Measurements from ENCODE around the gene TSPO. TPM values are rescaled to one million over a fixed set of nuclear protein-coding genes. Genes with fewer than 3 reads are reported as not detected.

Gene TSPO
- total and polyA plus RNA-seq, 8 donors, result 24.2 to 79.6 (median 42.5) TPM

DNA sequence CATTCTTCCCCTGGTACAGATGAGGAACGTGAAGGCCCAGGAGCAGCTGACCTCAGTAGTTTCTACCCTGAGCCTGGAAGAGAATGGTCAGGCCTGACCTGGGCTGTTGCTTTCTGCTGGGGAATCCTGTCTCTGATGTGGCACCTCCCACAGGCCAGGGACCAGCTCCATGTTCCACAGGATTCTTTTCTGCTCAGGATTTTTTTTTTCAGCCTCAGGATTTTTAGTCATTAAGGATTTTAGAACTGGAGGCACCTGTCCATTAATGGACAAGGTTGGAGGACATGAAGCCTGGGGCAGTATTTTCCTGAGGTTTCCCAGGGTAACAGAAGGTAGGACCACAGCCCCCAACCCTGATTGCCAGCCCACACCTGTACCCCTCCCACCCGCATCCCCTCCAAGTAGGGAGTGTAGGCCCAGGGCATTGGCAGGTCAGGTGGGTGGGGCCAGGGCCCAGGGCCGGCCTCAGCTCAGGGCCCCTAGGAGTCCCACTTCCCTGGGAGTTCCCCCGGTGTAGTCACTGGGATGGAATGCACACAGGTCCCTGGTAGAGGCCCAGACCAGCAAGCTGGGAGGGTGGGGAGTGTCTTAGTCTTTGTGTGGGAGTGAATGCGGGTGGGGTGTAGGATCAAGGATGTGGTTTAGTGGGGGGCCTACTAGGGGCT, 24.7 kb upstream of the TSPO start:
- DNase-seq (peak in 2 of 6 donors; percentile 59 to 60), FAIRE-seq (no peak), ATAC-seq (peak in 3 of 4 donors; percentile 53 to 78 (median 72))
- TF ChIP-seq, protein P1, sequence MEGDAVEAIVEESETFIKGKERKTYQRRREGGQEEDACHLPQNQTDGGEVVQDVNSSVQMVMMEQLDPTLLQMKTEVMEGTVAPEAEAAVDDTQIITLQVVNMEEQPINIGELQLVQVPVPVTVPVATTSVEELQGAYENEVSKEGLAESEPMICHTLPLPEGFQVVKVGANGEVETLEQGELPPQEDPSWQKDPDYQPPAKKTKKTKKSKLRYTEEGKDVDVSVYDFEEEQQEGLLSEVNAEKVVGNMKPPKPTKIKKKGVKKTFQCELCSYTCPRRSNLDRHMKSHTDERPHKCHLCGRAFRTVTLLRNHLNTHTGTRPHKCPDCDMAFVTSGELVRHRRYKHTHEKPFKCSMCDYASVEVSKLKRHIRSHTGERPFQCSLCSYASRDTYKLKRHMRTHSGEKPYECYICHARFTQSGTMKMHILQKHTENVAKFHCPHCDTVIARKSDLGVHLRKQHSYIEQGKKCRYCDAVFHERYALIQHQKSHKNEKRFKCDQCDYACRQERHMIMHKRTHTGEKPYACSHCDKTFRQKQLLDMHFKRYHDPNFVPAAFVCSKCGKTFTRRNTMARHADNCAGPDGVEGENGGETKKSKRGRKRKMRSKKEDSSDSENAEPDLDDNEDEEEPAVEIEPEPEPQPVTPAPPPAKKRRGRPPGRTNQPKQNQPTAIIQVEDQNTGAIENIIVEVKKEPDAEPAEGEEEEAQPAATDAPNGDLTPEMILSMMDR (IDR thresholded peaks at IDR 0.05), result no peak
- Histone ChIP-seq H3K27me3 (no peaks in the 10 kb centered on the region), H3K36me3 (no peaks in the 10 kb centered on the region), H3K9me3 (no peaks in the 10 kb centered on the region), H3K4me1 (peaks cover 5 to 12% (median 10%) of the 10 kb centered on the region in 3 donors), H3K27ac (peak overlapping the region in 2 of 4 donors; percentile 41 to 52), H3K4me3 (no peak overlapping the region)
- WGBS, 2 donors, result 67 to 80% methylated on average over 5 of the region's 5 CpGs
- intact Hi-C loops (cut with DNase I), result no loop called here

DNA sequence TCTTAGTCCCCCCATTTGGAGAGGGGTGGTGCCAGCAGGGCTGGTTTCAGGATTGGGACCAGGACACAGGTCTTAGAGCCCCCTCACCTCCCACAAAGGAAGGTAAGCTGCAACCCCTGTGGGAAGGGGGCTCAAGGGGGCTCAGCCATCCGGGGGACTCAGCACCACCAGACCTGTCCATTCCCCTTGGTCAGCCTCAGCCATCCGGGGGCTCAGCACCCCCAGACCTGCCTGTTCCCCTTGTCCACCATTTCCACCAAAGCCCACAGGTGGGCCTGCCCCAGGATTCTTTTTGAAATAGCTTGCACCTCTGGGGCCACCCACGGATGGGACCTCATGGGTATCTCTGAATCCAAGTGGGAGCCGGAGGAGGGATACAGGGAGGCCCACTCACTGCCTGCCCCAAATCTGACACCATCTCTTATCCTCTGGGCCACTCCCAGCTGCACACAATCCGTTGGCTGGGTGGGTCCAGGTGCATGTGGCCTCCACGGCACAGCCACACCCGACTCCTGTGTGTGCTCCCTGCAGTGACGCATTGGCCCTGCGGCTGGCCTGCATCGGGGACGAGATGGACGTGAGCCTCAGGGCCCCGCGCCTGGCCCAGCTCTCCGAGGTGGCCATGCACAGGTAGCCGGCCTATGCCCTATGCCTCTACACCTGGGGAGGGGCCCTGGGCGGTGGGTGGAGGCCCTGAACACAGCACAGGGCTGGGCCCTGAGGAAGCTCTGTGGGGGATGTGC, 24.0 kb upstream of the TSPO start:
- peaks cover 0 to under 1% (median 0%) of the 10 kb centered on the region in 3 donors for H3K36me3 ChIP-seq
- DNase-seq (no peak), FAIRE-seq (no peak), ATAC-seq (peak in 3 of 4 donors; percentile 7 to 48 (median 44))
- H3K9me3 ChIP-seq, result no peaks in the 10 kb centered on the region
- intact Hi-C loops (cut with DNase I), result no loop called here
- H3K4me1 ChIP-seq, result peaks cover 5 to 12% (median 10%) of the 10 kb centered on the region in 3 donors
- H3K27ac ChIP-seq, result peak overlapping the region in 2 of 4 donors; percentile 41 to 52
- TF ChIP-seq, protein P1 (IDR thresholded peaks at IDR 0.05), result no peak
- no peaks in the 10 kb centered on the region for H3K27me3 ChIP-seq
- H3K4me3 ChIP-seq, result no peak overlapping the region
- WGBS, 2 donors, result 90 to 91% methylated on average over 17 of the region's 17 CpGs

DNA sequence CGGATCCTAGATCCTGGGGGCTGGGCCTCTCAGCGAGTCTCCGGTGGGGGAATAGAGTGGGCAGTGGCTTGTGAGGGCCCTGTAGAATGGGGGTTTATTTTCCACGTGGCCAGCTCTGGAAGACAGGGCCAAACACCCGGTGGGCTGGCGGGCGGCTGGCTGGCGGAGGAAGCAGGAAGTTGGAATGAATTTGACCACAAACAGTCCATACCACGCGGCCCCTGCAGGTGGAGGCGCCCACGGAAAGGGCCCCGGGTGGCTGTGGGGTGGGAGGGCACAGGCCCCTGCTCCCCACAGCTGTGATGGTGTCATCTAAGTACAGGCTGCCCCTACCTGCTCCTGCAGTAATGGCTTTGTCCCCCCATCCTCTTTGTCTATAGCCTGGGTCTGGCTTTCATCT, 23.2 kb upstream of the TSPO start:
- 73 to 79% methylated on average over 13 of the region's 13 CpGs for WGBS, 2 donors
- H3K4me3 ChIP-seq, result no peak overlapping the region
- H3K9me3 ChIP-seq, result no peaks in the 10 kb centered on the region
- DNase-seq (no peak), ATAC-seq (peak in 2 of 4 donors; percentile 4 to 18), FAIRE-seq (no peak)
- H3K27me3 ChIP-seq, result no peaks in the 10 kb centered on the region
- H3K27ac ChIP-seq, result peak overlapping the region in 1 of 4 donors; percentile 52
- intact Hi-C loops (cut with DNase I), result no loop called here
- TF ChIP-seq, protein P1 (IDR thresholded peaks at IDR 0.05), result no peak
- peaks cover 0 to 8% (median 0%) of the 10 kb centered on the region in 3 donors for H3K36me3 ChIP-seq
- H3K4me1 ChIP-seq, result peaks cover 5 to 12% (median 10%) of the 10 kb centered on the region in 3 donors

DNA sequence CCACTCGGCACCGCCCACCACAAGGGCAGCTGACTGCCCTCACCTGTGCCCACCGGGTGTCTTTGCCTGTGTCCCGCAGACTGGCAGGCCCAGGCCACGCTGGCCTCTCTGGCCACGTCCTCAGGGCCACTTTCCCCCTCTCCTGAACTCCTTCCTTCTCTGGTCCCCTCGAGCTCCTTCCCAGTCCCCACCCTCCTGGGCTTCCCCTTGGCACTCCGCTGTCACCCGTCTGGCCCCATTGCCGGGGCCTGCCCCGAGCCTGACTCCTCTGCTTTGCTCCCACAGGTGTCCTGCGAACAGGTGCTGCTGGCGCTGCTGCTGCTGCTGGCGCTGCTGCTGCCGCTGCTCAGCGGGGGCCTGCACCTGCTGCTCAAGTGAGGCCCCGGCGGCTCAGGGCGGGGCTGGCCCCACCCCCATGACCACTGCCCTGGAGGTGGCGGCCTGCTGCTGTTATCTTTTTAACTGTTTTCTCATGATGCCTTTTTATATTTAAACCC, 22.4 kb upstream of the TSPO start:
- H3K27me3 ChIP-seq, result no peaks in the 10 kb centered on the region
- H3K4me1 ChIP-seq, result peaks cover 5 to 12% (median 10%) of the 10 kb centered on the region in 3 donors
- TF ChIP-seq, protein P1 (IDR thresholded peaks at IDR 0.05), result no peak
- intact Hi-C loops (cut with DNase I), result no loop called here
- H3K4me3 ChIP-seq, result no peak overlapping the region
- no peaks in the 10 kb centered on the region for H3K9me3 ChIP-seq
- 24 to 28% methylated on average over 20 of the region's 20 CpGs for WGBS, 2 donors
- DNase-seq, result peak; percentile 34 to 80 (median 66)
- no peak for FAIRE-seq
- peak overlapping the region in 1 of 4 donors; percentile 68 for H3K27ac ChIP-seq
- ATAC-seq, result peak; percentile 67 to 86 (median 69)
- H3K36me3 ChIP-seq, result peaks cover 0 to 11% (median 0%) of the 10 kb centered on the region in 3 donors

All from pancreas (tissue), 10 donors.